ENCODE measurements around the gene RAB37. TPM values are rescaled to one million over a fixed set of nuclear protein-coding genes. Genes with fewer than 3 reads are reported as not detected.

The RAB37 gene
- total and polyA plus RNA-seq, 2 of the 13 experiments (the other 11 are each of a cell fraction or from before 2014, with no cell fraction given): 0.91 to 3.7 TPM

DNA sequence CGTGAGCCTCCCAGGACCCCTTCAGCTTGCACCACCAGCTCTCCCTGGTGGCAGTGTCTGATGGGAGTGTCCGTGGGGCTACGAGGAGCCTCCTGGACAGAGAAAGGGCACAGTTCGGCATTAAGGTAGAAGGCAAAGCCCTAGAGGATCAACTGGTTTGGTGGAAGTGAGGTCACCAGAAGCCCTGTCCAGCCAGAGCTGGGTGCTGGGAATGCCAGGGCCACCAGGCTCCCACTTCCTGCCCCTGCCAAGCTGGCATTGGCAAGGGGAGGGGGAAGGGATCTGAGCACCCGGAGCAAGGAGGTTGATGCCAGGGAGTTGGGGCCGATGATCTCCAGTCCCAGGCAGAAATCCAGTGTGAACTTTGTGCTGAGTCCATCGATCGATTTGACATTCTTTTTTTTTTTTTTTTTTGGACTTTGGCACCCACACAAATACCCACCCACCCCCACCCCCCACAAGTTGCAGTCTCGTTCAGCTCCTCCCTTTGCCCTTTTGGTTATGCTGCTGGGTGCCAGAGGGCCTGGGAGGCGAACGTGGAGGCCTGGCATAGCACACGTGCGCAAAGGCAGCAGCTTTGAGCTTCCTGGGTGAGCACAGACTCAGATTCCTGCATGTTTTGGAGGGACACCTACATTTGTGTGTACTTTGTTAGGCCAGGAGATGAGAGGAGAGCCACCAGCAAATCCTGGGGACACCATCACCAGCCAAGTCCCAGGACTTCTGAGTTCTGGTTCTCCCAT lies 13.4 kb downstream of the RAB37 start (continued):
- TF ChIP-seq, protein P1, sequence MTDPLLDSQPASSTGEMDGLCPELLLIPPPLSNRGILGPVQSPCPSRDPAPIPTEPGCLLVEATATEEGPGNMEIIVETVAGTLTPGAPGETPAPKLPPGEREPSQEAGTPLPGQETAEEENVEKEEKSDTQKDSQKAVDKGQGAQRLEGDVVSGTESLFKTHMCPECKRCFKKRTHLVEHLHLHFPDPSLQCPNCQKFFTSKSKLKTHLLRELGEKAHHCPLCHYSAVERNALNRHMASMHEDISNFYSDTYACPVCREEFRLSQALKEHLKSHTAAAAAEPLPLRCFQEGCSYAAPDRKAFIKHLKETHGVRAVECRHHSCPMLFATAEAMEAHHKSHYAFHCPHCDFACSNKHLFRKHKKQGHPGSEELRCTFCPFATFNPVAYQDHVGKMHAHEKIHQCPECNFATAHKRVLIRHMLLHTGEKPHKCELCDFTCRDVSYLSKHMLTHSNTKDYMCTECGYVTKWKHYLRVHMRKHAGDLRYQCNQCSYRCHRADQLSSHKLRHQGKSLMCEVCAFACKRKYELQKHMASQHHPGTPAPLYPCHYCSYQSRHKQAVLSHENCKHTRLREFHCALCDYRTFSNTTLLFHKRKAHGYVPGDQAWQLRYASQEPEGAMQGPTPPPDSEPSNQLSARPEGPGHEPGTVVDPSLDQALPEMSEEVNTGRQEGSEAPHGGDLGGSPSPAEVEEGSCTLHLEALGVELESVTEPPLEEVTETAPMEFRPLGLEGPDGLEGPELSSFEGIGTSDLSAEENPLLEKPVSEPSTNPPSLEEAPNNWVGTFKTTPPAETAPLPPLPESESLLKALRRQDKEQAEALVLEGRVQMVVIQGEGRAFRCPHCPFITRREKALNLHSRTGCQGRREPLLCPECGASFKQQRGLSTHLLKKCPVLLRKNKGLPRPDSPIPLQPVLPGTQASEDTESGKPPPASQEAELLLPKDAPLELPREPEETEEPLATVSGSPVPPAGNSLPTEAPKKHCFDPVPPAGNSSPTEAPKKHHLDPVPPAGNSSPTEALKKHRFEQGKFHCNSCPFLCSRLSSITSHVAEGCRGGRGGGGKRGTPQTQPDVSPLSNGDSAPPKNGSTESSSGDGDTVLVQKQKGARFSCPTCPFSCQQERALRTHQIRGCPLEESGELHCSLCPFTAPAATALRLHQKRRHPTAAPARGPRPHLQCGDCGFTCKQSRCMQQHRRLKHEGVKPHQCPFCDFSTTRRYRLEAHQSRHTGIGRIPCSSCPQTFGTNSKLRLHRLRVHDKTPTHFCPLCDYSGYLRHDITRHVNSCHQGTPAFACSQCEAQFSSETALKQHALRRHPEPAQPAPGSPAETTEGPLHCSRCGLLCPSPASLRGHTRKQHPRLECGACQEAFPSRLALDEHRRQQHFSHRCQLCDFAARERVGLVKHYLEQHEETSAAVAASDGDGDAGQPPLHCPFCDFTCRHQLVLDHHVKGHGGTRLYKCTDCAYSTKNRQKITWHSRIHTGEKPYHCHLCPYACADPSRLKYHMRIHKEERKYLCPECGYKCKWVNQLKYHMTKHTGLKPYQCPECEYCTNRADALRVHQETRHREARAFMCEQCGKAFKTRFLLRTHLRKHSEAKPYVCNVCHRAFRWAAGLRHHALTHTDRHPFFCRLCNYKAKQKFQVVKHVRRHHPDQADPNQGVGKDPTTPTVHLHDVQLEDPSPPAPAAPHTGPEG (CRISPR knock-in tag; IDR thresholded peaks at IDR 0.05): no peak; the same call in 1 of the 2 replicates
- TF ChIP-seq, protein P2, sequence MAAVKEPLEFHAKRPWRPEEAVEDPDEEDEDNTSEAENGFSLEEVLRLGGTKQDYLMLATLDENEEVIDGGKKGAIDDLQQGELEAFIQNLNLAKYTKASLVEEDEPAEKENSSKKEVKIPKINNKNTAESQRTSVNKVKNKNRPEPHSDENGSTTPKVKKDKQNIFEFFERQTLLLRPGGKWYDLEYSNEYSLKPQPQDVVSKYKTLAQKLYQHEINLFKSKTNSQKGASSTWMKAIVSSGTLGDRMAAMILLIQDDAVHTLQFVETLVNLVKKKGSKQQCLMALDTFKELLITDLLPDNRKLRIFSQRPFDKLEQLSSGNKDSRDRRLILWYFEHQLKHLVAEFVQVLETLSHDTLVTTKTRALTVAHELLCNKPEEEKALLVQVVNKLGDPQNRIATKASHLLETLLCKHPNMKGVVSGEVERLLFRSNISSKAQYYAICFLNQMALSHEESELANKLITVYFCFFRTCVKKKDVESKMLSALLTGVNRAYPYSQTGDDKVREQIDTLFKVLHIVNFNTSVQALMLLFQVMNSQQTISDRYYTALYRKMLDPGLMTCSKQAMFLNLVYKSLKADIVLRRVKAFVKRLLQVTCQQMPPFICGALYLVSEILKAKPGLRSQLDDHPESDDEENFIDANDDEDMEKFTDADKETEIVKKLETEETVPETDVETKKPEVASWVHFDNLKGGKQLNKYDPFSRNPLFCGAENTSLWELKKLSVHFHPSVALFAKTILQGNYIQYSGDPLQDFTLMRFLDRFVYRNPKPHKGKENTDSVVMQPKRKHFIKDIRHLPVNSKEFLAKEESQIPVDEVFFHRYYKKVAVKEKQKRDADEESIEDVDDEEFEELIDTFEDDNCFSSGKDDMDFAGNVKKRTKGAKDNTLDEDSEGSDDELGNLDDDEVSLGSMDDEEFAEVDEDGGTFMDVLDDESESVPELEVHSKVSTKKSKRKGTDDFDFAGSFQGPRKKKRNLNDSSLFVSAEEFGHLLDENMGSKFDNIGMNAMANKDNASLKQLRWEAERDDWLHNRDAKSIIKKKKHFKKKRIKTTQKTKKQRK (IDR thresholded peaks at IDR 0.05; ENCODE audit: low read length): no peak
- TF ChIP-seq ZNF747 (CRISPR knock-in tag; IDR thresholded peaks at IDR 0.05; ENCODE audit: borderline replicate concordance) (peak; percentile 69; the same call in 1 of the 2 replicates), ZNF619 (CRISPR knock-in tag; IDR thresholded peaks at IDR 0.05) (peak; percentile 84), POLR2G (IDR thresholded peaks at IDR 0.05; ENCODE audit: low read depth, low read length) (peak; percentile 86), ZNF629 (CRISPR knock-in tag; conservative IDR thresholded peaks at IDR 0.05) (0 out of 2 replicates have a peak, but pooled peaks have one; percentile 37), ZSCAN29 (CRISPR knock-in tag; conservative IDR thresholded peaks at IDR 0.05) (no peak), HMG20B (CRISPR knock-in tag; conservative IDR thresholded peaks at IDR 0.05) (0 out of 2 replicates have a peak, but pooled peaks have one; percentile 30), EED (CRISPR knock-in tag; IDR thresholded peaks at IDR 0.05) (peak; percentile 25; the same call in 1 of the 2 replicates), HNF4A (CRISPR knock-in tag; IDR thresholded peaks at IDR 0.05) (peak; percentile 98), ZKSCAN8 (CRISPR knock-in tag; IDR thresholded peaks at IDR 0.05; ENCODE audit: borderline replicate concordance) (peak; percentile 78)
- TF ChIP-seq, protein P3, sequence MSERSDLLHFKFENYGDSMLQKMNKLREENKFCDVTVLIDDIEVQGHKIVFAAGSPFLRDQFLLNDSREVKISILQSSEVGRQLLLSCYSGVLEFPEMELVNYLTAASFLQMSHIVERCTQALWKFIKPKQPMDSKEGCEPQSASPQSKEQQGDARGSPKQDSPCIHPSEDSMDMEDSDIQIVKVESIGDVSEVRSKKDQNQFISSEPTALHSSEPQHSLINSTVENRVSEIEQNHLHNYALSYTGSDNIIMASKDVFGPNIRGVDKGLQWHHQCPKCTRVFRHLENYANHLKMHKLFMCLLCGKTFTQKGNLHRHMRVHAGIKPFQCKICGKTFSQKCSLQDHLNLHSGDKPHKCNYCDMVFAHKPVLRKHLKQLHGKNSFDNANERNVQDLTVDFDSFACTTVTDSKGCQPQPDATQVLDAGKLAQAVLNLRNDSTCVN (CRISPR knock-in tag; IDR thresholded peaks at IDR 0.05; ENCODE audit: borderline replicate concordance): no peak; the same call in 1 of the 2 replicates
- TF ChIP-seq, protein P4, sequence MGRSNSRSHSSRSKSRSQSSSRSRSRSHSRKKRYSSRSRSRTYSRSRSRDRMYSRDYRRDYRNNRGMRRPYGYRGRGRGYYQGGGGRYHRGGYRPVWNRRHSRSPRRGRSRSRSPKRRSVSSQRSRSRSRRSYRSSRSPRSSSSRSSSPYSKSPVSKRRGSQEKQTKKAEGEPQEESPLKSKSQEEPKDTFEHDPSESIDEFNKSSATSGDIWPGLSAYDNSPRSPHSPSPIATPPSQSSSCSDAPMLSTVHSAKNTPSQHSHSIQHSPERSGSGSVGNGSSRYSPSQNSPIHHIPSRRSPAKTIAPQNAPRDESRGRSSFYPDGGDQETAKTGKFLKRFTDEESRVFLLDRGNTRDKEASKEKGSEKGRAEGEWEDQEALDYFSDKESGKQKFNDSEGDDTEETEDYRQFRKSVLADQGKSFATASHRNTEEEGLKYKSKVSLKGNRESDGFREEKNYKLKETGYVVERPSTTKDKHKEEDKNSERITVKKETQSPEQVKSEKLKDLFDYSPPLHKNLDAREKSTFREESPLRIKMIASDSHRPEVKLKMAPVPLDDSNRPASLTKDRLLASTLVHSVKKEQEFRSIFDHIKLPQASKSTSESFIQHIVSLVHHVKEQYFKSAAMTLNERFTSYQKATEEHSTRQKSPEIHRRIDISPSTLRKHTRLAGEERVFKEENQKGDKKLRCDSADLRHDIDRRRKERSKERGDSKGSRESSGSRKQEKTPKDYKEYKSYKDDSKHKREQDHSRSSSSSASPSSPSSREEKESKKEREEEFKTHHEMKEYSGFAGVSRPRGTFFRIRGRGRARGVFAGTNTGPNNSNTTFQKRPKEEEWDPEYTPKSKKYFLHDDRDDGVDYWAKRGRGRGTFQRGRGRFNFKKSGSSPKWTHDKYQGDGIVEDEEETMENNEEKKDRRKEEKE (IDR thresholded peaks at IDR 0.05): no peak
- TF ChIP-seq, protein P5, sequence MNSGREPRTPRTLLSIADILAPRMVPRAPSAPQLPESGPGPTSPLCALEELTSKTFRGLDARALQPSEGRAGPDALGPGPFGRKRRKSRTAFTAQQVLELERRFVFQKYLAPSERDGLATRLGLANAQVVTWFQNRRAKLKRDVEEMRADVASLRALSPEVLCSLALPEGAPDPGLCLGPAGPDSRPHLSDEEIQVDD (CRISPR knock-in tag; IDR thresholded peaks at IDR 0.05; ENCODE audit: borderline replicate concordance): no peak

All from HepG2 (cell line).